OCI-LY1 (cell line): ENCODE data around the gene PEX7.

Experiments
- EZH2 ChIP-seq: fragments of 200-600 bp; sonication (generic), shearing (Covaris generic); IDR thresholded peaks from 2 replicates; pipeline ENCODE4 v1.8.0; 2017; ENCODE audit warnings: borderline replicate concordance, mixed run types, mild to moderate bottlenecking, antibody characterized with exemption, low read length, moderate library complexity, mixed read lengths
- TF ChIP-seq, protein P1 (sequence below): fragments of 200-600 bp; sonication (generic), shearing (Covaris generic); IDR thresholded peaks from 2 replicates; pipeline ENCODE4 v1.5.1; 2017; ENCODE audit warnings: mild to moderate bottlenecking, antibody characterized with exemption, low read length, moderate library complexity, mixed read lengths

DNA sequence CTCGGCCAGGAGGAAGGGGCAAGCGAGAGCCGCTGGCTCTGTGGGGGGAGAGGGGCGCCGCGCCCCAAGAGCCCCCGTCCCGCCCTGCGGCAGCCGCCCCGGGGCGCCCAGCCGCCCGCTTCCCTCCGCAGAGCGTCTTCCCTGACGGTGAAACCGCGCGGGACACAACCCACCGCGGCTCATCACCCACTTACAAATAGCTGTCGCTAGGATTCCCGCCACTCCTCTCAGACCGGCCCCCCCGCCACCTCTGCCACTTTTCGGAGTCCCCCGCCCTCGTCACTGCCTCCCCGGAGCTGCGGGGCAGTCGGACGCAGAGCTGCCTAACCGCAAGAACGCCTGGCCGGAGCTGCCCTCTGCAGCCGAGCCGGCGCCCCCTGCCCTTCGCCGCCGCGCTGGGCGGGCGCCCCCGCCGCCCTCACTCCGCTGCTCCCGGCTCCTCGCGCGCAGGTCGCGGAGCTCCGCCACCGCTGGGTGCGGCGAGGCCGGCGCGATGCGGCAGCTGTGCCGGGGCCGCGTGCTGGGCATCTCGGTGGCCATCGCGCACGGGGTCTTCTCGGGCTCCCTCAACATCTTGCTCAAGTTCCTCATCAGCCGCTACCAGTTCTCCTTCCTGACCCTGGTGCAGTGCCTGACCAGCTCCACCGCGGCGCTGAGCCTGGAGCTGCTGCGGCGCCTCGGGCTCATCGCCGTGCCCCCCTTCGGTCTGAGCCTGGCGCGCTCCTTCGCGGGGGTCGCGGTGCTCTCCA lies 99.7 kb downstream of the PEX7 start, which contains the start of gene SLC35D3:
- TF ChIP-seq EZH2: no peak
- TF ChIP-seq, protein P1, sequence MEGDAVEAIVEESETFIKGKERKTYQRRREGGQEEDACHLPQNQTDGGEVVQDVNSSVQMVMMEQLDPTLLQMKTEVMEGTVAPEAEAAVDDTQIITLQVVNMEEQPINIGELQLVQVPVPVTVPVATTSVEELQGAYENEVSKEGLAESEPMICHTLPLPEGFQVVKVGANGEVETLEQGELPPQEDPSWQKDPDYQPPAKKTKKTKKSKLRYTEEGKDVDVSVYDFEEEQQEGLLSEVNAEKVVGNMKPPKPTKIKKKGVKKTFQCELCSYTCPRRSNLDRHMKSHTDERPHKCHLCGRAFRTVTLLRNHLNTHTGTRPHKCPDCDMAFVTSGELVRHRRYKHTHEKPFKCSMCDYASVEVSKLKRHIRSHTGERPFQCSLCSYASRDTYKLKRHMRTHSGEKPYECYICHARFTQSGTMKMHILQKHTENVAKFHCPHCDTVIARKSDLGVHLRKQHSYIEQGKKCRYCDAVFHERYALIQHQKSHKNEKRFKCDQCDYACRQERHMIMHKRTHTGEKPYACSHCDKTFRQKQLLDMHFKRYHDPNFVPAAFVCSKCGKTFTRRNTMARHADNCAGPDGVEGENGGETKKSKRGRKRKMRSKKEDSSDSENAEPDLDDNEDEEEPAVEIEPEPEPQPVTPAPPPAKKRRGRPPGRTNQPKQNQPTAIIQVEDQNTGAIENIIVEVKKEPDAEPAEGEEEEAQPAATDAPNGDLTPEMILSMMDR: no peak
